Liver (tissue), 9 donors: ENCODE data around the gene MYO1H. TPM values are rescaled to one million over a fixed set of nuclear protein-coding genes. Genes with fewer than 3 reads are reported as not detected.

Source experiments
- DNase-seq: peaks from one replicate; pipeline ENCODE4 v3.0.0-alpha.2; 2017; ENCODE audit warnings: low spot score
- H3K27ac ChIP-seq, 2 donors: one replicate each; pipeline ENCODE4 v1.7.0; 2013; ENCODE audit warnings: inconsistent platforms in 2 of 2, low read length in 2 of 2, control low read depth in 1 of 2, low read depth in 1 of 2, mild to moderate bottlenecking in 1 of 2
- H3K27me3 ChIP-seq, 4 donors: one replicate each; pipeline versions ENCODE4 v1.6.1 to v1.7.0; 2013; ENCODE audit warnings: low read length in 3 of 4, inconsistent platforms in 1 of 4, mild to moderate bottlenecking in 1 of 4, moderate library complexity in 1 of 4; ENCODE audit not compliant: control insufficient read depth in 4 of 4, insufficient read depth in 4 of 4
- H3K36me3 ChIP-seq, 4 donors: one replicate each; pipeline versions ENCODE4 v1.6.1 to v1.7.0; 2013; ENCODE audit warnings: low read length in 3 of 4, mild to moderate bottlenecking in 3 of 4, low read depth in 1 of 4, moderate library complexity in 1 of 4; ENCODE audit not compliant: control insufficient read depth in 4 of 4, insufficient read depth in 3 of 4
- H3K4me1 ChIP-seq, 4 donors: one replicate each; pipeline versions ENCODE4 v1.6.1 to v1.7.0; 2013; ENCODE audit warnings: low read length in 3 of 4, mild to moderate bottlenecking in 3 of 4, moderate library complexity in 1 of 4; ENCODE audit not compliant: control insufficient read depth in 4 of 4, insufficient read depth in 4 of 4
- H3K4me3 ChIP-seq, 3 donors: one replicate each; pipeline versions ENCODE4 v1.6.1 to v1.7.0; 2013; ENCODE audit warnings: low read length in 3 of 3, control low read depth in 1 of 3, low read depth in 1 of 3, mild to moderate bottlenecking in 1 of 3
- H3K9ac ChIP-seq, 2 donors: one replicate each; pipeline ENCODE4 v1.7.0; 2013; ENCODE audit warnings: low read length in 2 of 2, mild to moderate bottlenecking in 2 of 2, moderate library complexity in 2 of 2, control low read depth in 1 of 2, low read depth in 1 of 2
- H3K9me3 ChIP-seq, 4 donors: one replicate each; pipeline versions ENCODE4 v1.6.1 to v1.7.0; 2013; ENCODE audit warnings: low read length in 3 of 4; ENCODE audit not compliant: control insufficient read depth in 4 of 4
- ATF3 ChIP-seq: IDR thresholded peaks from 2 replicates; pipeline ENCODE4 v1.6.1; 2016; ENCODE audit warnings: antibody characterized with exemption
- CTCF ChIP-seq: fragments of 150-350 bp; IDR thresholded peaks from 2 replicates; pipeline ENCODE4 v1.5.1; 2017; ENCODE audit warnings: improper control_type of control experiment, low read depth, low read length; ENCODE audit not compliant: missing input control
- EGR1 ChIP-seq, 2 donors: IDR thresholded peaks; 2 replicates each; pipeline ENCODE4 v1.6.1; 2016 to 2018; ENCODE audit warnings: antibody characterized with exemption in 2 of 2, low read depth in 2 of 2
- FOXA1 ChIP-seq: IDR thresholded peaks from 2 replicates; pipeline ENCODE4 v1.6.1; 2016; ENCODE audit warnings: antibody characterized with exemption
- FOXA2 ChIP-seq: IDR thresholded peaks from 2 replicates; pipeline ENCODE4 v1.6.1; 2016; ENCODE audit warnings: antibody characterized with exemption
- GABPA ChIP-seq, 2 donors: IDR thresholded peaks in 1 of 2; conservative IDR thresholded peaks in 1 of 2; 2 replicates each; pipeline ENCODE4 v1.6.1; 2016; ENCODE audit warnings: antibody characterized with exemption in 2 of 2, mild to moderate bottlenecking in 1 of 2, moderate library complexity in 1 of 2
- HNF4A ChIP-seq, 2 donors: conservative IDR thresholded peaks; 2 replicates each; pipeline ENCODE4 v1.6.1; 2016; ENCODE audit warnings: antibody characterized with exemption in 2 of 2, mild to moderate bottlenecking in 2 of 2
- HNF4G ChIP-seq: IDR thresholded peaks from 2 replicates; pipeline ENCODE4 v1.6.1; 2016; ENCODE audit warnings: antibody characterized with exemption
- JUND ChIP-seq, 2 donors: IDR thresholded peaks; 2 replicates each; pipeline ENCODE4 v1.6.1; 2016; ENCODE audit warnings: antibody characterized with exemption in 2 of 2
- NR2F2 ChIP-seq: IDR thresholded peaks from 2 replicates; pipeline ENCODE4 v1.6.1; 2016; ENCODE audit warnings: antibody characterized with exemption
- RAD21 ChIP-seq, 2 donors: IDR thresholded peaks; 2 replicates each; pipeline ENCODE4 v1.6.1; 2016; ENCODE audit warnings: antibody characterized with exemption in 2 of 2, mild to moderate bottlenecking in 2 of 2
- REST ChIP-seq: IDR thresholded peaks from 2 replicates; pipeline ENCODE4 v1.6.1; 2016; ENCODE audit warnings: antibody characterized with exemption, mild to moderate bottlenecking
- RXRA ChIP-seq, 2 donors: IDR thresholded peaks; 2 replicates each; pipeline ENCODE4 v1.6.1; 2017 to 2018; ENCODE audit warnings: antibody characterized with exemption in 2 of 2, mild to moderate bottlenecking in 1 of 2
- WGBS: extraction: QIAGEN DNeasy Blood & Tissue Kit; methylation state at CpG from one replicate; pipeline ENCODE4 v1.1.7; 2013; 5-methylcytosine and 5-hydroxymethylcytosine counted together
- polyA plus RNA-seq, 2 donors: library from polyadenylated mRNA; stranded (reverse) in 1 of 2; unstranded in 1 of 2; fragments of 200-250 nt in 1 of 2; fragments of >200 nt in 1 of 2; fragmentation: Nextera tagmentation in 1 of 2; extraction: Ambion mirVana in 1 of 2; gene quantifications; one replicate each; pipeline versions ENCODE4 v1.2.1 to v1.2.3, GENCODE V29; 2013 to 2015
- total RNA-seq, 2 donors: library from RNA; depleted of rRNA; stranded (reverse); fragments of >200 nt; gene quantifications; one replicate each; pipeline ENCODE4 v1.2.3, GENCODE V29; 2014
- donor health status: healthy.
- donor health status: healthy.
- donor health status: healthy.
- donor health status: healthy.
- donor health status: healthy.

The MYO1H gene
- total and polyA plus RNA-seq, 4 donors, result not detected

GRCh38 chr12:109330282-109331230 lies 17.1 kb upstream of the MYO1H start:
- H3K9ac ChIP-seq, result no peak overlapping the region
- 87% methylated on average over 16 of the region's 16 CpGs for WGBS
- no peak for TF ChIP-seq FOXA2
- no peak for TF ChIP-seq HNF4A (conservative IDR thresholded peaks at IDR 0.05)
- no peak for TF ChIP-seq JUND (IDR thresholded peaks at IDR 0.05)
- no peak for TF ChIP-seq CTCF
- TF ChIP-seq FOXA1, result no peak
- no peak for TF ChIP-seq ATF3
- H3K36me3 ChIP-seq, result no peaks in the 10 kb centered on the region
- no peak overlapping the region for H3K27ac ChIP-seq
- DNase-seq, result no peak
- H3K9me3 ChIP-seq, result no peaks in the 10 kb centered on the region
- no peak overlapping the region for H3K4me3 ChIP-seq
- H3K4me1 ChIP-seq, result no peaks in the 10 kb centered on the region
- H3K27me3 ChIP-seq, result no peaks in the 10 kb centered on the region

GRCh38 chr12:109331301-109331952 lies 16.3 kb upstream of the MYO1H start:
- DNase-seq, result no peak
- 74% methylated on average over 7 of the region's 7 CpGs for WGBS
- no peak overlapping the region for H3K27ac ChIP-seq
- no peak for TF ChIP-seq GABPA (IDR thresholded peaks at IDR 0.05 in 1 of 2, conservative IDR thresholded peaks at IDR 0.05 in 1 of 2)
- TF ChIP-seq FOXA1, result no peak
- H3K4me1 ChIP-seq, result no peaks in the 10 kb centered on the region
- H3K9ac ChIP-seq, result no peak overlapping the region
- H3K4me3 ChIP-seq, result no peak overlapping the region
- H3K9me3 ChIP-seq, result no peaks in the 10 kb centered on the region
- no peaks in the 10 kb centered on the region for H3K27me3 ChIP-seq
- no peaks in the 10 kb centered on the region for H3K36me3 ChIP-seq

GRCh38 chr12:109334887-109335286 lies 12.8 kb upstream of the MYO1H start:
- 98% methylated on average over 2 of the region's 2 CpGs for WGBS
- H3K27ac ChIP-seq, result no peak overlapping the region
- H3K9me3 ChIP-seq, result no peaks in the 10 kb centered on the region
- H3K27me3 ChIP-seq, result no peaks in the 10 kb centered on the region
- no peak overlapping the region for H3K9ac ChIP-seq
- no peak overlapping the region for H3K4me3 ChIP-seq
- TF ChIP-seq RXRA (IDR thresholded peaks at IDR 0.05) (no peak), NR2F2 (no peak), REST (no peak), JUND (IDR thresholded peaks at IDR 0.05) (no peak), HNF4A (conservative IDR thresholded peaks at IDR 0.05) (no peak), HNF4G (no peak), RAD21 (IDR thresholded peaks at IDR 0.05) (no peak), CTCF (no peak), EGR1 (IDR thresholded peaks at IDR 0.05; ENCODE audit: low read depth in 2 of 2) (no peak)
- no peak for DNase-seq
- no peaks in the 10 kb centered on the region for H3K4me1 ChIP-seq
- no peaks in the 10 kb centered on the region for H3K36me3 ChIP-seq
